ENCODE data around the gene CHD2. TPM values are rescaled to one million over a fixed set of nuclear protein-coding genes. Genes with fewer than 3 reads are reported as not detected.
A peak's percentile ranks its signal among the peaks of the same experiment; 100 is the strongest.

Gene CHD2
- total RNA-seq, 4 donors from 2014 or later, result 26.9 to 55.5 (median 33.7) TPM

GRCh38 chr15:92930776-92931175 lies 30.7 kb downstream of the CHD2 start:
- peak overlapping the region; percentile 68 to 91 (median 80) for H3K27ac ChIP-seq
- H3K4me1 ChIP-seq, result peaks cover 41 to 51% of the 10 kb centered on the region in 2 donors
- intact Hi-C loops (cut with DNase I; ENCODE audit: low total_unique reads), result no loop called here
- in situ Hi-C loops (cut with MboI; ENCODE audit: low sequenced_read_pairs in 4 of 4), result no loop called here
- TF ChIP-seq CTCF (IDR thresholded peaks at IDR 0.05 in 4 of 5, conservative IDR thresholded peaks at IDR 0.05 in 1 of 5) (no peak), POLR2A (IDR thresholded peaks at IDR 0.05) (no peak)
- ATAC-seq (peak; percentile 94 to 97), DNase-seq (peak; percentile 43 to 46)
- H3K36me3 ChIP-seq, result peaks cover 0 to 66% of the 10 kb centered on the region in 2 donors
- H3K27me3 ChIP-seq, result no peaks in the 10 kb centered on the region
- no peak overlapping the region for H3K4me3 ChIP-seq
- no peaks in the 10 kb centered on the region for H3K9me3 ChIP-seq

GRCh38 chr15:92932946-92933649 lies 33.0 kb downstream of the CHD2 start:
- ATAC-seq (no peak), DNase-seq (no peak)
- intact Hi-C loops (cut with DNase I; ENCODE audit: low total_unique reads) (no loop called here), in situ Hi-C loops (cut with MboI; ENCODE audit: low sequenced_read_pairs in 4 of 4) (no loop called here)
- Histone ChIP-seq H3K27me3 (no peaks in the 10 kb centered on the region), H3K4me1 (peaks cover 37 to 56% of the 10 kb centered on the region in 2 donors), H3K27ac (peak overlapping the region in 2 of 4 donors; percentile 3 to 82), H3K4me3 (no peak overlapping the region), H3K9me3 (no peaks in the 10 kb centered on the region), H3K36me3 (peaks cover 0 to 66% of the 10 kb centered on the region in 2 donors)
- TF ChIP-seq CTCF (IDR thresholded peaks at IDR 0.05 in 4 of 5, conservative IDR thresholded peaks at IDR 0.05 in 1 of 5), result no peak

GRCh38 chr15:92933831-92934230 lies 33.7 kb downstream of the CHD2 start:
- in situ Hi-C loops (cut with MboI; ENCODE audit: low sequenced_read_pairs in 4 of 4) (no loop called here), intact Hi-C loops (cut with DNase I; ENCODE audit: low total_unique reads) (no loop called here)
- Histone ChIP-seq H3K9me3 (no peaks in the 10 kb centered on the region), H3K27me3 (no peaks in the 10 kb centered on the region), H3K4me1 (peaks cover 29 to 48% of the 10 kb centered on the region in 2 donors), H3K36me3 (peaks cover 0 to 66% of the 10 kb centered on the region in 2 donors), H3K4me3 (no peak overlapping the region), H3K27ac (peak overlapping the region in 2 of 4 donors; percentile 3 to 10)
- ATAC-seq (no peak), DNase-seq (no peak)
- TF ChIP-seq POLR2A (IDR thresholded peaks at IDR 0.05), result no peak

GRCh38 chr15:92934716-92935115 lies 34.6 kb downstream of the CHD2 start:
- no peaks in the 10 kb centered on the region for H3K27me3 ChIP-seq
- no peak overlapping the region for H3K4me3 ChIP-seq
- H3K9me3 ChIP-seq, result no peaks in the 10 kb centered on the region
- peaks cover 0 to 69% of the 10 kb centered on the region in 2 donors for H3K36me3 ChIP-seq
- TF ChIP-seq CTCF (IDR thresholded peaks at IDR 0.05 in 4 of 5, conservative IDR thresholded peaks at IDR 0.05 in 1 of 5) (no peak), POLR2A (IDR thresholded peaks at IDR 0.05) (no peak)
- intact Hi-C loops (cut with DNase I; ENCODE audit: low total_unique reads), result no loop called here
- in situ Hi-C loops (cut with MboI; ENCODE audit: low sequenced_read_pairs in 4 of 4), result no loop called here
- ATAC-seq, result no peak
- DNase-seq, result no peak
- peak overlapping the region in 1 of 4 donors; percentile 3 for H3K27ac ChIP-seq
- peaks cover 22 to 40% of the 10 kb centered on the region in 2 donors for H3K4me1 ChIP-seq

GRCh38 chr15:92936138-92936537 lies 36.0 kb downstream of the CHD2 start:
- Histone ChIP-seq H3K9me3 (no peaks in the 10 kb centered on the region), H3K27ac (peak overlapping the region in 2 of 4 donors; percentile 34 to 49), H3K36me3 (peaks cover 0 to 78% of the 10 kb centered on the region in 2 donors), H3K4me3 (no peak overlapping the region), H3K4me1 (peaks cover 8 to 28% of the 10 kb centered on the region in 2 donors), H3K27me3 (no peaks in the 10 kb centered on the region)
- TF ChIP-seq CTCF (IDR thresholded peaks at IDR 0.05 in 4 of 5, conservative IDR thresholded peaks at IDR 0.05 in 1 of 5) (no peak), POLR2A (IDR thresholded peaks at IDR 0.05) (no peak)
- in situ Hi-C loops (cut with MboI; ENCODE audit: low sequenced_read_pairs in 4 of 4), result no loop called here
- ATAC-seq (no peak), DNase-seq (no peak)
- intact Hi-C loops (cut with DNase I; ENCODE audit: low total_unique reads), result no loop called here
